Subcutaneous adipose tissue (tissue), 4 donors: ENCODE results near the gene GRB2. TPM values are rescaled to one million over a fixed set of nuclear protein-coding genes. Genes with fewer than 3 reads are reported as not detected.

ENCODE experiments used
- CTCF ChIP-seq: fragments of 450-650 bp; IDR thresholded peaks from one replicate; pipeline ENCODE4 v1.5.1; 2016; ENCODE audit warnings: low read depth, mild to moderate bottlenecking, control low read depth, antibody characterized with exemption, moderate library complexity
- total RNA-seq, 4 donors: library from RNA; depleted of rRNA; stranded (reverse); fragments of >200 nt; gene quantifications; one replicate each; pipeline ENCODE4 v1.1.0, GENCODE V29; 2016

GRB2 gene
- total RNA-seq, 4 donors from 2014 or later: 69.3 to 133 (median 114) TPM

GRCh38 chr17:75344666-75345065 is 60.8 kb downstream of the GRB2 start:
- no peak for TF ChIP-seq CTCF

GRCh38 chr17:75342996-75343395 is 62.5 kb downstream of the GRB2 start:
- TF ChIP-seq CTCF: no peak

- TF ChIP-seq CTCF: no peak
Measured at GRCh38 chr17:75341784-75342486, 63.5 kb downstream of the GRB2 start.

- no peak for TF ChIP-seq CTCF
Measured at GRCh38 chr17:75340631-75341030, 64.8 kb downstream of the GRB2 start.

GRCh38 chr17:75339971-75340370 is 65.5 kb downstream of the GRB2 start:
- no peak for TF ChIP-seq CTCF

- TF ChIP-seq CTCF: no peak
Measured at GRCh38 chr17:75338335-75338734, 67.1 kb downstream of the GRB2 start.

GRCh38 chr17:75335315-75335714 is 70.2 kb downstream of the GRB2 start:
- TF ChIP-seq CTCF: no peak
